ENCODE results near the gene MACROD2.

DNA sequence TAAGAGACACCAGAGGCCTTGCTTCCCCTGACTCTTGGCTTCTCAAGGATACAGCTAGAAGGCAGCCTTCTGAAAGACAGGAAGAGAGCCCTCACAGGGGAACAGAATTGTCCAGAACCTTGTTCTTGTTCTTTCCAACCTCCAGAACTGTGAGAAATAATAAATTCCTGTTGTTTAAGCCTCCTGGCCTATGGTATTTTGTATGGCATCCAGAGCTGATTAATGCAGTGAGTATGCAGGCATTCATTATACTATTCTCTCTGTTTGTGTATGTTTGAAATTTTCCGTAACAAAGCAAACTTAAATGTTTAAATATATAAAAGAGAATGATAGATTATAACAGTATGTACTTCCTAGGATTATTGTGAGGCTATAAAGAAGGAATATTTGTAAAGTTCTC lies 1245.5 kb downstream of the MACROD2 start:
- TF ChIP-seq, protein P1, sequence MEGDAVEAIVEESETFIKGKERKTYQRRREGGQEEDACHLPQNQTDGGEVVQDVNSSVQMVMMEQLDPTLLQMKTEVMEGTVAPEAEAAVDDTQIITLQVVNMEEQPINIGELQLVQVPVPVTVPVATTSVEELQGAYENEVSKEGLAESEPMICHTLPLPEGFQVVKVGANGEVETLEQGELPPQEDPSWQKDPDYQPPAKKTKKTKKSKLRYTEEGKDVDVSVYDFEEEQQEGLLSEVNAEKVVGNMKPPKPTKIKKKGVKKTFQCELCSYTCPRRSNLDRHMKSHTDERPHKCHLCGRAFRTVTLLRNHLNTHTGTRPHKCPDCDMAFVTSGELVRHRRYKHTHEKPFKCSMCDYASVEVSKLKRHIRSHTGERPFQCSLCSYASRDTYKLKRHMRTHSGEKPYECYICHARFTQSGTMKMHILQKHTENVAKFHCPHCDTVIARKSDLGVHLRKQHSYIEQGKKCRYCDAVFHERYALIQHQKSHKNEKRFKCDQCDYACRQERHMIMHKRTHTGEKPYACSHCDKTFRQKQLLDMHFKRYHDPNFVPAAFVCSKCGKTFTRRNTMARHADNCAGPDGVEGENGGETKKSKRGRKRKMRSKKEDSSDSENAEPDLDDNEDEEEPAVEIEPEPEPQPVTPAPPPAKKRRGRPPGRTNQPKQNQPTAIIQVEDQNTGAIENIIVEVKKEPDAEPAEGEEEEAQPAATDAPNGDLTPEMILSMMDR (conservative IDR thresholded peaks at IDR 0.05; ENCODE audit: low read depth, low read length) = no peak
- TF ChIP-seq, protein P2, sequence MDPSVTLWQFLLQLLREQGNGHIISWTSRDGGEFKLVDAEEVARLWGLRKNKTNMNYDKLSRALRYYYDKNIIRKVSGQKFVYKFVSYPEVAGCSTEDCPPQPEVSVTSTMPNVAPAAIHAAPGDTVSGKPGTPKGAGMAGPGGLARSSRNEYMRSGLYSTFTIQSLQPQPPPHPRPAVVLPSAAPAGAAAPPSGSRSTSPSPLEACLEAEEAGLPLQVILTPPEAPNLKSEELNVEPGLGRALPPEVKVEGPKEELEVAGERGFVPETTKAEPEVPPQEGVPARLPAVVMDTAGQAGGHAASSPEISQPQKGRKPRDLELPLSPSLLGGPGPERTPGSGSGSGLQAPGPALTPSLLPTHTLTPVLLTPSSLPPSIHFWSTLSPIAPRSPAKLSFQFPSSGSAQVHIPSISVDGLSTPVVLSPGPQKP (IDR thresholded peaks at IDR 0.05; ENCODE audit: borderline replicate concordance, low read depth, low read length) = no peak
- TF ChIP-seq MAZ (IDR thresholded peaks at IDR 0.05; ENCODE audit: borderline replicate concordance, low read depth, low read length) (no peak), CHD1 (IDR thresholded peaks at IDR 0.05; ENCODE audit: low read depth, low read length) (no peak)

Measured in IMR-90 (cell line).